Stimulated activated CD4-positive, alpha-beta T cell treated with anti-CD3 and anti-CD28 coated beads, Interleukin-15, amount 100 ng/mL, for 1 hour (primary cell): Measurements from ENCODE around the gene GABRQ.
"Not testable (repeated sequence)": the region's sequence is repeated elsewhere in the genome, so short reads cannot be mapped to it uniquely, and the experiment has no call there.

Source experiments
- DNase-seq, 2 donors: peaks; one replicate each; pipeline ENCODE4 v3.0.0-alpha.2; 2020; ENCODE audit warnings: low read depth in 1 of 2, low spot score in 1 of 2

Gene GABRQ

DNA sequence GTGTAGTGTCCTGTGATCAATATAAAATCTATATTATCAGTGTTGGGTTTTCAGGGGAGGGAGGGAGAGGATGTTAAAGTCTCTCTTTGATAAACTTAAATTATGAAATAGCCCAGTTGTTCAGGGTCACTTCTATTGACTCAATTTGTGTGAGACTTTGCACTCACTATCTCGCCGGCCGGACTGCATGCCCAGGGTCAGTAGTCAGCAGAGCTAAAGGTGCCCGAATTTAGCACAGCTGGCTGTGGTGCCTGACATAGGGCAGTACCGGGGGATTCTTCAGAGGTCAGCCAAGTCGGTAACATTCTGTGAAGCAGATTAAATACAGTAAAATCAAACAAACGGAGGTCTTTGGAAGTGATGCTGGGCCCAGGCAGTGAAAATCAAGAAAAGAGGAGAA, 19.2 kb downstream of the GABRQ start:
- no peak for DNase-seq

DNA sequence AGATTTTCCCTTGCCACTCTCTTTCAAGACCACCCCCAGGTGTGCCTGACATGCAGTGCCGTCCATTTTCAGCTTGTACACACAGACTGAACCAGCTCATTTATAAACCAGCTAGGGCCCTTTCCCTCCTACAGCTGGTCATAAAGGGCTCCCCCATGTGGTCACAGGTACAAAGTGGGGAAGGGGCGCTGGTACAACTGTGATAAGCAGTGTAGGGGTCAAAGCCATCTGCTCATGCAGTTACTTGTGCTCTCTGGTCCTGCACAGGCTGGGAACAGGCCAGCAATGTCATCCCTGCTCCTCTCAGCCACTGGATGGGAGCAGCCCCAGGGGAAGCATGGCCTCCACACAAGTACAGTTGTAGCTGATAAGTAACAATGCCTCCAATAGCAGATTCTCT, 20.6 kb downstream of the GABRQ start:
- no peak for DNase-seq

DNA sequence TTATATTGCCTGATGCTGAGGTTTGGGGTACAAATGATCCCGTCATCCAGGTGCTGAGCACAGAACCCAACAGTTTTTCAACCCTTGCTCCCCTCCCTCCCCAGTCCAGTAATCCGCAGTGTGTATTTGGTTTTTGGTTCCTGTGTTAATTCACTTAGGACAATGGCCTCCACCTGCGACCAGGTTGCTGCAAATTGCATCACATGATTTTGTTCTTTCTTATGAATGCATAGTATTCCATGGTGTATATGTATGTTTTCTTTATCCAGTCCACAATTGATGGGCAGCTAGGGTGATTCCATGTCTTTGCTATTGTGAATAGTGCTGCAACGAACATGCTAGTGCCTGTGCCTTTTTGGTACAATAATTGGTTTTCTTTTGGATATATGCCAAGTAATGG, 25.4 kb downstream of the GABRQ start:
- no peak for DNase-seq

DNA sequence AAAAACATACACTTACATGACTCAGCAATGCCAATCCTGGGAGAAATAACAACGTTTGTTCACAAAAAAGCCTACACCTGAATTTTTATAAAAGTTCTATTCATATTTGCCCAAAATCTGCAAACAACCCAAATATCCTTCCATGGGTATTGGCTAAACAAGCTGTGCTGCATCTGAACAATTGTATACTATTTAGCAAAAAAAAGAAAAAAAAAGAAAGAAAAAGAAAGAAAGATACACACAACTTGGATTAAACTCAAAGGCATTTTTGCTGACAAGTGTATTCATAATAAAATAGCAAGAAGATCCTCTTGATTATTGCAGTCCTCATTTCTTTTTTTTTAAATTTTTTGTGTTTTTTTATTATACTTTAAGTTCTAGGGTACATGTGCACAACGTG, 36.4 kb downstream of the GABRQ start:
- no peak for DNase-seq

DNA sequence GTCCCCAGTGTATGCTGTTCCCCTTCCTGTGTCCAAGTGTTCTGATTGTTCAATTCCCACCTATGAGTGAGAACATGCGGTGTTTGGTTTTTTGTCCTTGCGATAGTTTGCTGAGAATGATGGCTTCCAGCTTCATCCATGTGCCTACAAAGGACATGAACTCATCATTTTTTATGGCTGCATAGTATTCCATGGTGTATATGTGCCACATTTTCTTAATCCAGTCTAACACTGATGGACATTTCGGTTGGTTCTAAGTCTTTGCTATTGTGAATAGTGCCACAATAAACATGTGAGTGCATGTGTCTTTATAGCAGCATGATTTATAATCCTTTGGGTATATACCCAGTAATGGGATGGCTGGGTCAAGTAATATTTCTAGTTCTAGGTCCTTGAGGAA, 37.0 kb downstream of the GABRQ start:
- DNase-seq = not testable (repeated sequence)

DNA sequence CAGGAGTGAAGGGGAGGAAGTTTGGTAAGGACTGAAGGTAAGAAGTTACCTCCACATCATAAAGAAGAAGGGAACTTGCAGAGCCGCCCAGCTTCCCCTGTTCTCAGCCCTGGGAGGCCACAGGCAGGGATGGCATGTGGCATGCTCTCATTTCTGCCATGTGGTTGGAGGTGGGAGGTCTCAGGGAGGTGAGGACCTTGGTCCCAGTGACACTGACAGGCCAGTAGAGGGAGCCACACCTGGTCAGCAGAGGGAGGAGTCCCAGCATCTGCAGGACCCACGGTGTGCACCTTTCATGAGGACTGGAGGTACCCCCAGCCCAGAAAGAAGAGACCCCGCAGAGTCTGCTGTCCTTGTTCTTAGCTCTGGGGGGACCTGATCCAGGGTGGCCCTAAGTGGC, 43.3 kb downstream of the GABRQ start:
- DNase-seq = not testable (repeated sequence)

DNA sequence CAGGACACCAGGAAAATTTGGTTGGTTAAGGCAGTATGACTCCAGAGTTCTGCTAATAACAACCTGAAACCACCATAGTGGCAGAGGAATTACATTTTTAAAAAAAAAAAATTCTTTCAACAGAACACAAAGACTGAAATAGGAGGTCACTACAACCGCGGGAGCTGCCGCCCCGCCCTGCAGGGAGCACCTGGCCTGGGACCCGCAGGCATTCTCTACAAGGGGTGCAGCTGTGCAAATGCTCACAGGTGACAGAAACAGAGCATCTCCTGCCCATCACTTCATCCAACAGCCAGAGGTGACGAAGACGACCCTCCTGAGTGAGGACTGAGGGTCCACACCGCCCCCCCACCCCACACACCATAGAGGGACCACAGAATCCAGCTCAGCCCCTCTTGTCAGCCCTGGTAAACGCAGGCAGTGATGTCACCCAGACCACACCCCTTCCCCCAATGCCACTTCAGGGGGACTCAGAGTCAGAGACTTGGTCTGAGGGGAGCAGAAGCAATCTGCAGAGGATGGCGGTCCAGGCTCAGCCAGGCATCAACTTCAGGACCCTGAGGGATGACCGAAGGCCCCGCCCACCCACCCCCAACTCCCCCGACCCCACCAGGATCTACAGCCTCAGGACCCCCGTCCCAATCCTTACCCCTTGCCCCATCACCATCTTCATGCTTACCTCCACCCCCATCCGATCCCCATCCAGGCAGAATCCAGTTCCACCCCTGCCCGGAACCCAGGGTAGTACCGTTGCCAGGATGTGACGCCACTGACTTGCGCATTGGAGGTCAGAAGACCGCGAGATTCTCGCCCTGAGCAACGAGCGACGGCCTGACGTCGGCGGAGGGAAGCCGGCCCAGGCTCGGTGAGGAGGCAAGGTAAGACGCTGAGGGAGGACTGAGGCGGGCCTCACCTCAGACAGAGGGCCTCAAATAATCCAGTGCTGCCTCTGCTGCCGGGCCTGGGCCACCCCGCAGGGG, 60.5 kb downstream of the GABRQ start, which contains the start of gene MAGEA3:
MAGEA3 (plus strand) TSS at position 843 of the 980 bp plus-strand sequence. CDS start 2,039 bp downstream, outside the sequence.
- not testable (repeated sequence) for DNase-seq

DNA sequence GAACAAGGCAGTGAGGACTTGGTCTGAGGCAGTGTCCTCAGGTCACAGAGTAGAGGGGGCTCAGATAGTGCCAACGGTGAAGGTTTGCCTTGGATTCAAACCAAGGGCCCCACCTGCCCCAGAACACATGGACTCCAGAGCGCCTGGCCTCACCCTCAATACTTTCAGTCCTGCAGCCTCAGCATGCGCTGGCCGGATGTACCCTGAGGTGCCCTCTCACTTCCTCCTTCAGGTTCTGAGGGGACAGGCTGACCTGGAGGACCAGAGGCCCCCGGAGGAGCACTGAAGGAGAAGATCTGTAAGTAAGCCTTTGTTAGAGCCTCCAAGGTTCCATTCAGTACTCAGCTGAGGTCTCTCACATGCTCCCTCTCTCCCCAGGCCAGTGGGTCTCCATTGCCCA, 62.7 kb downstream of the GABRQ start:
- not testable (repeated sequence) for DNase-seq

DNA sequence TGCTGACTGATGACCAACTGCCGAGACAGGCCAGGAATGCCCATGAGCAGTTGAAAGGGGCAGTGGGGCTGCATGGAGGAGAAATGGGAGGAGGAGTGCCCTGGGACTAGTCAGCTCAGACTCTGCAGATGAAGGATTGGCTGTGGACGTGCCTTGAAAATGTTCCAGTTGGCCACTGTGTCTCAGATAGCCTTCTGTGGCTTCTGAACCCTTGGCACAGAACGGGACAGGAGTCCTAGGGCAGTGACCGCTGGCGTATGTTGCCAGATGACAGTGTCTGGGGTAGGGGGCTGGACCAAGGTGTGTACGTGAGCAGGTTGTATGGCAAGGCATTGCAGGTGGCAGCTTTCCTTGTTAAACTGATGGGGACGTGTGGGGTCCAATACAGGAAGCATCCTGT, 68.8 kb downstream of the GABRQ start:
- not testable (repeated sequence) for DNase-seq
